ENCODE measurements around the gene ACACA.

GRCh38 chr17:37069087-37069486 is 337.5 kb downstream of the ACACA start:
- no peak for TF ChIP-seq CTCF (conservative IDR thresholded peaks at IDR 0.05 in 1 of 2, IDR thresholded peaks at IDR 0.05 in 1 of 2; ENCODE audit: low read depth in 1 of 2, low read length in 2 of 2)
- TF ChIP-seq EZH2 (IDR thresholded peaks at IDR 0.05; ENCODE audit: low read length, missing control alignments): no peak

Data from fibroblast of lung (primary cell).